Posterior vena cava (tissue), 2 donors: ENCODE results near the gene CLASP2. TPM values are rescaled to one million over a fixed set of nuclear protein-coding genes. Genes with fewer than 3 reads are reported as not detected.
"Not testable (repeated sequence)": the region's sequence is repeated elsewhere in the genome, so short reads cannot be mapped to it uniquely, and the experiment has no call there.

Experiments used
- DNase-seq: peaks from one replicate; pipeline ENCODE4 v3.0.0-alpha.2; 2020; ENCODE audit warnings: low spot score
- intact Hi-C, 2 donors: fragments of 100-400 bp; cut with DNase I; formaldehyde crosslinking; loops; one replicate each; pipeline versions ENCODE4 v1.14.1 to v1.14.2; 2022 to 2023
- total RNA-seq, 2 donors: library from RNA; stranded (reverse); fragmentation: NEBNext Ultra II Directional; extraction: Animal tissue kit (Norgen Biotek cat#: 25700); gene quantifications; one replicate each; pipeline ENCODE4 v1.2.1, GENCODE V29; 2021
- donor health status: DM: yes; HTN: yes; CAD: no.
- donor health status: DM: yes; HTN: yes; CAD: no.

CLASP2 gene
- total RNA-seq, 2 donors from 2014 or later = 75.3 to 145 TPM

DNA sequence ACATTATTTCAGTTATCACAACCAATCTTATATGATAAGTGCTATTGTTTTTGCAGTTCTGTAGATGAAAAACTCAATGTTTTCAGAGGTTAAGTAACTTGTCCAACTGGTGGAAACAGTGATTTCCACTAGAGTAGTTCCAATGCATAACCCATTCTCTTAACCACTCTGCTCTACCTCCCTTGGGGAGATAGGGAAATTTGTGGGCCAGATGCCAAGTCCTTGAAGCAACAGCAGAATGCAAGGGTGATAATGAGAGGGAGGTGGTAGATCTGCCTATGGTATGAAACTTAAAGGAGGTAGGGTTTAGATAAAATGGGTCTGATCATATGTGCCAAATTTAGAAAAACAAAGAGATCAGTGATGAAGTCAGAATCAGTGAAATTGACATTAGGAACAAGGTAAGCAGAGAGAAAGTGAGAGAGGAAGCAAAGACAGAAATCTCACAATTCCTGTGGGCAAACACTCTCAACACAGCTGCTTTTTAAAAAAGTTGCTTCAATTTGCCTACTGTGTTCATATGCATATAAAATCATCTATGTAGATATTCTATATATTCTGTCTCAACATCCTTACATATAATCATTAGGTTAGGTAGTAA is 227.3 kb downstream of the CLASP2 start:
- DNase-seq = no peak
- intact Hi-C loops = no loop called here

DNA sequence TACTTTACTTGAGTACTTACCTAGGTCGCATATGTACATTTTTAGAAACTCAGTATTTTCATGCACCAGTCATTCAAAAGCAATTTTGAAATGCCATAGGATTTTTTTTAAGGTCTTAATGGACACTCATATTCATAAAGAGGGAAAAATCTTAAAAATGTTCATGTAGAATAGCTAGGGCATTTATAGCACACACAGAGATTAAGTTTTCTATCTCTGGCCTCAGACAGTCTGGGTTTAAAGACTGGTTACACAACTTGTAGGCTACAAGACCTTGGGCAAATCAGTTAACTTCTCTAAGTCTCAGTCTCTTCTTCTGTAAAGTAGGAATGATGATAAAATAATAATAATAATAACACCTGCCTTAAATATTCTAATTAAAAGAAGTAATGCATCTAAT is 229.4 kb downstream of the CLASP2 start:
- intact Hi-C loops = no loop called here
- no peak for DNase-seq

DNA sequence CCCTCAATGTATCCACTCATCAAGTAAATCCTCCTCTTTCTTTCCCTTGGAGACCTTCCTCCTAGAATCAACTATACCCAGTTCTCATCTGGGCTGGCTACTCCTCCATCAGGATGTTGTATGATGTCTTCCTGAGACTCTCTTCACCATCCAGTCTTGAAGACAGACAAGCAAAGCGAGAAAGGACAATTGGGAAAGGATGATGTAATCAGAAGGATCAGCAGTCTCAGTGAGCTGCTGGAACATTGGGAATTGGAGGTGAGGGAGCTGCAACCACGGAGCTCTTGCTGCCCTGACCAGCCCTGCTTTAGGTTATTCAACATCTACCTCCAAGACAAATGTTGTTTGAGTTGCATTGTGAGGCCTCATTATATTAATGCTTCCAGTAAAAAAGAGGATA is 229.8 kb downstream of the CLASP2 start:
- DNase-seq = no peak
- intact Hi-C loops = no loop called here

DNA sequence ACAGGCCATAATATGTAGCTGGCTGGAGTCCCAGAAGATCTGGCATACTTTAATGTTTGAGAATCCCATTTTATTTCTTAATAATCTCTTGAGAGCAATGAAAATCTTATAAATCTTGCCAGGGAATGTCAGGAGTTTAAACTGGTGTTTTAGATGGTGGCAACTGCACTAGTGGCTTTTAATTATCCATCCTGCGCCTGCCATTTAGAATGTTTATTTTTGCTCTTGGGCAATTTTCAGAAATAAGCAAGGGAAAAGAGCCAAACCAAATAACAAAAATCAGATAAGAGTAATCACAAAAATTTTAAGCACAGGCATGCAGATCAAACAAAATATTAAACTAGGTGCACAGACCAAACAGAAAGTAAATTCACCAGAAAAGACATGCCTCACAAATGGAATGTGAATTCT is 235.9 kb downstream of the CLASP2 start:
- no peak for DNase-seq
- intact Hi-C loops = no loop called here

DNA sequence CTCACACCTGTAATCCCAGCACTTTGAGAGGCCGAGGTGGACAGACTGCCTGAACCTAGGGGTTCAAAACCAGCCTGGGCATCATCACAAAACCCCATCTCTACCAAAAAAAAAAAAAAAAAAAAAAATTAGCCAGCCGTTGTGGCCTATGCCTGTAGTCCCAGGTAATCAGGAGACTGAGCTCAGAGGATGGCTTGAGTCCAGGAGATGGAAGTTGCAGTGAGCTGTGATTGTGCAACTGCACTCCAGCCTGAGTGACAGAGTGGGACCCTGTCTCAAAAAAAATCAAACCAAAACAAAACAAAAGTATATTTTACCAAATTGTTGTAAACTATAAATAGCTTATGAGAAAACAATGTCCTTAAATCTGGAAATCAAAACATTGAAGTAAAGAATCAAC is 243.2 kb downstream of the CLASP2 start:
- no peak for DNase-seq
- intact Hi-C loops = no loop called here

DNA sequence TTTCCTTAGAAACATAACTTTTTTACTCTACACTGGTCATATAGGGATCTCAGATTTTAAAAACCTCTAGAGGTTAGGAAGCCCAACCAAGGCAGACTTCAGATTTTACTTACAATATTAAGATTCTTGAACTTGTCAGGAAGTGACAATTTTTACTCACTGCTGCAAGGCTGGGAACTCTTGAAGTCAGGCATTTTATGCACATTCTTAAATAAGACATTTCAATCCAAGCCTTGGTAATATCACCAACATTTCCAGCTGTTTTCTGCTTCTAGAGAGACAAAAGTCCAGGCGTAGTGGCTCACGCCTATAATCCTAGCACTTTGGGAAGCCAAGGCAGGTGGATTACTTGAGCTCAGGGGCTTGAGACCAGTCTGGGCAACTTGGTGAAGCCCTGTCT is 244.2 kb downstream of the CLASP2 start:
- intact Hi-C loops = no loop called here
- DNase-seq = no peak

DNA sequence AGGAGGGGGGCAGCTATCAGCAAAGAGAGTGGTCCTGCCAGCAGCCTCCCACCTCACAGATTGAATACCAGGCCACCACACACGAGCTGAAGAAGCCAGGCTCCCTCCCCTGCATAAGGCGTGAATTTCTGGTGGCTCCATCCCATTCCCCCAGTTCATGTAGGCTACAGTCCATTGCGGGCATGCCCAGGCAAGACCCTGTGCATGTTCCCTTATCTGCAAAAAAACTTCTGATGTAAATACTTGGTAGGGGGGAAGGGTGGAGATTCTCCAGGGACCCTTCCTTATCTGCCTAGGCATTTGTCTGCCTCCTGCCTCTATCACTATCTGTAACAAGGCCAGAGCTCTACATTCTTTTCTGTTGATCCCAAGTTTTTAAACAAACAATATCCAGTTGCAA is 250.3 kb downstream of the CLASP2 start:
- intact Hi-C loops = no loop called here
- no peak for DNase-seq

DNA sequence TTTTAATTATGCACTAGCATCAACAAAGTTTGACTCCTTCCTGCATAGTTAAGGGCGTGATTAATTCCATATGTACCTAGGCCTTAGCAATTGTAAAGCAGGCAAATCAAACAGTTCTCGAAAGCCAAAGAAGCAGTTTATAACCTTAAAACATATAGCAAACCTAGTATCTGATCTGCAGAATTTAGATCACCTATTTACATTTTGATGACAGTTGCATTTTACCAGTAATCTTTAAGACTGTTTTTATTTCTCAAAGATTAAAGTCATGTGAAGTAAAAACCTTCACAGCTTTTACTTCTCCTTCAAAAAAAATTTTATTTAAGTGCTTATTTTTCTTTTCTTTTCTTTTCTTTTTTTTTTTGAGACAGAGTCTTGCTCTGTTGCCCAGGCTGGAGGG is 257.0 kb downstream of the CLASP2 start:
- intact Hi-C loops = no loop called here
- DNase-seq = no peak

DNA sequence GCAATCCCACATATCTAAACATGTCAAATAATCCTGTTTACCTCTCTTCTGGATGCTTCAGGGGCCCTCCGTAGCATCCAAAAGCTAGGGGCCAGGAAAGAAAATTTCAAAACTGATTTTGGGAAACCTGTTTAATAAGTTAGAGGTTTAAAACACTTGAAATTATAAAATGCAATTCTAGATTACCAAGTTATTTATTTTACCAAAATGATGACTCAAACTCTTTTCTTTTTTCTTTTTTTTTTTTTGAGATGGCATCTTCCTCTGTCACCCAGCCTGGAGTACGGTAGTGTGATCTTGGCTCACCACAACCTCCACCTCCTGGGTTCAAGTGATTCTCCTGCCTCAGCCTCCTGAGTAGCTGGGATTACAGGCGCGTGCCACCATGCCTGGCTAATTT is 258.5 kb downstream of the CLASP2 start:
- DNase-seq, intact Hi-C loops: not testable (repeated sequence)

DNA sequence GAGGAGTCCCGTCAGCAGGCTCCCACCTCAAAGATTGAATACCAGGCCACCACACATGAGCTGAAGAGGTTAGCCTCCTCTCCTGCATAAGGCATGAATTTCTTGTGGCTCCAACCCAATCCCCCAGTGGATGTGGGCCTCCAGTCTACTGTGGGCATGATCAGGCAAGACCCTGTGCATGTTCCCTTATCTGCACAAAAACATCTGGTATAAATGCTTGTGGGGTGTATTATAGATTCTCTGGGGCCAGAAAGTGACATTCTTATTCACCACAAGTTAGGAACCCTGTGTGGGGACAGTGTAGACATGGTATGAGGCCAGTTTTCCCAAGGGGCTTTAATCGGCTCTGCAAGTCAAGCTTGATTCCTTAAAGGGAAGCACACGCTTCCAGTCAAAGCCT is 259.6 kb downstream of the CLASP2 start:
- DNase-seq = no peak
- intact Hi-C loops = no loop called here

DNA sequence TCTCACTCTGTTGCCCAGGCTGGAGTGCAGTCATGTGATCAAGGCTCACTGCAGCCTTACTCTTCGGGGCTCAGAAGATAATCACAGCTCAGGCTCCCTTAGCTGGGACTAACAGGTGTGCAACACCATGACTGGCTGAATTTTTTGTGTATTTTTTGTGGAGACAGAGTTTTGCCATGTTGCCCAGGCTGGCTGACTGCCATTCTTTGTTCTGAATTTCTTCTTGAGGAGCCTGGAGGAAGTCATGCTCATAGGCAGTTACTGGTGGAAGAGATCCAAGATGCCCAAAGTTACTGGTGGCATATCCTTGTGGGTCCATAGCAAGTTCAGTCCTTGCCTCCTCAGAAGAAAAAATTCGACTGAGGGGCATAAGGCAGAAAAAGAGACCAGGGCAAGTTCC is 261.3 kb downstream of the CLASP2 start:
- intact Hi-C loops = no loop called here
- DNase-seq = no peak

DNA sequence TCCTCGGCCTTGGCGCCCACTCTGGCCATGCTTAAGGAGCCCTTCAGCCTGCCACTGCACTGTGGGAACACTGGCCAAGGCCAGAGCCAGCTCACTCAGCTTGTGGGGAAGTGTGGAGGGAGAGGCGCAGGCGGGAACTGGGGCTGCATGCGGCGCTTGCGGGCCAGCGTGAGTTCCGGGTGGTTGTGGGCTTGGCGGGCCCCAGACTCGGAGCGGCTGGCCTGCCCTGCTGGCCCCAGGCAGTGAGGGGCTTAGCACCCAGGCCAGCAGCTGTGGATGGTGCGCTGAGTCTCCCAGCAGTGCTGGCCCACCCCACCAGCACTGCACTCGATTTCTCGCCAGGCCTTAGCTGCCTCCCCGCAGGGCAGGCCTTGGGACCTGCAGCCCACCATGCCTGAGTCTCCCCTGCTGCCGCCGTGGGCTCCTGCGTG is 264.7 kb downstream of the CLASP2 start:
- intact Hi-C loops = no loop called here
- DNase-seq = no peak

DNA sequence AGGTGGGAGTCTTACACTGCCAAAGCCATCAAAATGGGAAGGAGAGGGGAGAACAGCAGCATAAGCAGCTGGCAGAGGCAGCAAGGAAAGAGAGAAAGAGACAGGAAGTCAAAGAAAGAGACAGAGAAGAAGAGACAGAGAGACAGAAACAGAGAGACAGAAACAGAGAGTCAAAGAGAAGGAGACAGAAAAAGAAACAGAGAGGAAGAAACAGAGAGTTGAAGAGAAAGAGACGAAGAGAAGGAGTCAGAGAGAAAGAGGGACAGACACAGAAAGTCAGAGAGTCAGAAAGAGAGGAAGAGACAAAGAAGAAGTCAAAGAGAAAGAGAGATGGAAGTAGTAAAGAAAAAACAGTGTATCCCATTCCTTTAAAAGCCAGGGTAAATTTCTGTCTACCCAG is 266.1 kb downstream of the CLASP2 start:
- intact Hi-C loops, DNase-seq: not testable (repeated sequence)

DNA sequence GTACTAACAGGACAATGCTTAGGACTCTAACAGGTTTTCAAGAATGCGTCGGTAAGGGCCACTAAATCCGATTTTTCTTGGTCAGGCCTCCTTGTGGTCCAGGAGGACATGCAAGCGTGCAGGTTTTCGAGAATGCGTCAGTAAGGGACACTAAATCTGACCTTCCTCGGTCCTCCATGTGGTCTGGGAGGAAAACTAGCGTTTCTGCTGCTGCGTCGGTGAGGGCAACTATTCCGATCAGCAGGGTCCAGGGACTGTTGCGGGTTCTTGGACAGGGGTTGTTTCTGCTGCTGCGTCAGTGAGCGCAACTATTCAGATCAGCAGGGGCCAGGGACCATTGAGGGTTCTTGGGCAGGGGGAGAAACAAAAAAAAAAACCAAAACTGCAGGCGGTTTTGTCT is 270.1 kb downstream of the CLASP2 start:
- no peak for DNase-seq
- intact Hi-C loops = no loop called here

DNA sequence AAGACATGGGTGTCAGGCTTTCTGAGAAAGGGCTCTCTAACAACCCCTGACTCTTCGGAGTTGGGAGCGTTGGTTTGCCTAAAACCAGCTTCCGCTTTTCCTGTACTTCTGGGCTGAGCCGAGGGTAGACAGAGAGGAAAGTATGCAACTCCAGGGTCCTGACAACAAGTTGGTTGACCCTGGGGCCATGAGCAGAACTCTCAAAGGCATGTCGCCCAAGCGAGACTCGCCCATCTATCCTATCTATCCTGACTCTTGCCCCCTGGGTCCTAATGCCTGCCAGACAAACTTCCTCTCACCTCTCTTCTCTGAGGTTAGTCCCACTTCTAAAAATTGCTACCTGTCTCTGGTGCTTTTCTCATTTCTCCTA is 270.8 kb downstream of the CLASP2 start:
- intact Hi-C loops, DNase-seq: not testable (repeated sequence)

Other genes starting within 250 kb of the CLASP2 start
- 100 to 1,000 TPM; 165 to 222 TPM for gene PDCD6IP, start 80.4 kb upstream of the CLASP2 start, total RNA-seq